GM19372 (cell line): ENCODE data around the gene LRRFIP1.

Experiments
- ATAC-seq: cut with Tn5 transposase; IDR thresholded peaks from one replicate; pipeline ENCODE4 v1.9.1; 2021; ENCODE audit warnings: mild to moderate bottlenecking, low read depth, moderate library complexity; ENCODE audit not compliant: unreplicated experiment

Gene LRRFIP1

GRCh38 chr2:237801466-237801865, 174.1 kb downstream of the LRRFIP1 start:
- no peak for ATAC-seq

- ATAC-seq, result no peak
These were observed 178.9 kb downstream of the LRRFIP1 start for GRCh38 chr2:237806334-237806733.

GRCh38 chr2:237815637-237816036, 188.2 kb downstream of the LRRFIP1 start:
- no peak for ATAC-seq

GRCh38 chr2:237816531-237816930, 189.1 kb downstream of the LRRFIP1 start:
- ATAC-seq, result no peak

GRCh38 chr2:237818066-237818473, 190.7 kb downstream of the LRRFIP1 start:
- no peak for ATAC-seq

- no peak for ATAC-seq
These were observed 191.8 kb downstream of the LRRFIP1 start for GRCh38 chr2:237819231-237819630.

- no peak for ATAC-seq
These were observed 193.0 kb downstream of the LRRFIP1 start for GRCh38 chr2:237820421-237820820.

GRCh38 chr2:237823544-237823943, 196.2 kb downstream of the LRRFIP1 start:
- ATAC-seq, result no peak

- ATAC-seq, result no peak
These were observed 196.7 kb downstream of the LRRFIP1 start for GRCh38 chr2:237824085-237824484.

GRCh38 chr2:237827421-237827987, 200.1 kb downstream of the LRRFIP1 start:
- ATAC-seq, result no peak
